Parathyroid adenoma (tissue), 2 donors: ENCODE data around the gene CTSC.

ENCODE experiments used
- H2AFZ ChIP-seq: fragments of 300-600 bp; sonication (generic); one replicate; pipeline ENCODE4 v1.7.0; 2017; ENCODE audit warnings: antibody characterized with exemption, mild to moderate bottlenecking
- H3K27ac ChIP-seq: fragments of 300-600 bp; sonication (generic); one replicate; pipeline ENCODE4 v1.7.0; 2017
- H3K27me3 ChIP-seq: fragments of 300-600 bp; sonication (generic); one replicate; pipeline ENCODE4 v1.7.0; 2017; ENCODE audit warnings: low read length; ENCODE audit not compliant: control insufficient read depth, insufficient read depth
- H3K36me3 ChIP-seq: fragments of 300-600 bp; sonication (generic); one replicate; pipeline ENCODE4 v1.7.0; 2017; ENCODE audit warnings: low read length; ENCODE audit not compliant: control insufficient read depth, insufficient read depth
- H3K4me1 ChIP-seq: fragments of 300-600 bp; sonication (generic); one replicate; pipeline ENCODE4 v1.7.0; 2017; ENCODE audit warnings: control low read depth
- H3K4me2 ChIP-seq: fragments of 300-600 bp; sonication (generic); one replicate; pipeline ENCODE4 v1.7.0; 2017; ENCODE audit warnings: low read length
- H3K4me3 ChIP-seq: fragments of 300-600 bp; sonication (generic); one replicate; pipeline ENCODE4 v1.7.0; 2017; ENCODE audit warnings: low read depth, low read length
- H3K79me2 ChIP-seq: fragments of 300-600 bp; sonication (generic); one replicate; pipeline ENCODE4 v1.7.0; 2017; ENCODE audit warnings: control low read depth
- H3K9ac ChIP-seq: fragments of 300-600 bp; sonication (generic); one replicate; pipeline ENCODE4 v1.7.0; 2017; ENCODE audit warnings: mild to moderate bottlenecking
- H3K9me3 ChIP-seq: fragments of 300-600 bp; sonication (generic); one replicate; pipeline ENCODE4 v1.7.0; 2017; ENCODE audit warnings: low read length; ENCODE audit not compliant: control insufficient read depth
- TF ChIP-seq, protein P1 (sequence below): fragments of 300-600 bp; sonication (generic); IDR thresholded peaks from one replicate; pipeline ENCODE4 v1.7.0; 2017; ENCODE audit warnings: antibody characterized with exemption, mild to moderate bottlenecking
- donor health status: primary hyperparathyroidism.

The CTSC gene

DNA sequence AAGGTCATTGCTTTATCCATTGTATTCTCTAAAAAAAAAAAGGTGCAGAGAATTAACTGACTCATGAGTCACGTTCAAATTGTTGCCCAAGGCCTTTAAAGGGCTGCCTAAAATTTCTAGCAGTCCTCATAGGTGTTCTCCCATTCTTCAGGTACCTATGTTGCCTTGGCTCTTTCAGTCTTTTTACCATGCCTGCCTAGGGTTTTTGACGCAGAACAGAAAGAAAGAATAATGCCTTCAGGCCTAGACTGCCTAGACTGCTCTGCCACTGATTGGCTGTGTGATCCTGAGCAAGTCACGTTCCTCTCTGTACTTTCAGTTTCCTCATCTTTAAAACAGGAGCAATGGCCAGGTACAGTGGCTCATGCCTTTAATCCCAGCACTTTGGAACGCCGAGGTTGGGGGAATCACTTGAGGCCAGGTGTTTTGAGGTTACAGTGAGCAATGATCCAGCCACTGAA is 21.5 kb downstream of the CTSC start:
- H2AFZ ChIP-seq: no peak overlapping the region
- H3K27me3 ChIP-seq: no peaks in the 10 kb centered on the region
- H3K4me3 ChIP-seq: no peak overlapping the region
- TF ChIP-seq, protein P1, sequence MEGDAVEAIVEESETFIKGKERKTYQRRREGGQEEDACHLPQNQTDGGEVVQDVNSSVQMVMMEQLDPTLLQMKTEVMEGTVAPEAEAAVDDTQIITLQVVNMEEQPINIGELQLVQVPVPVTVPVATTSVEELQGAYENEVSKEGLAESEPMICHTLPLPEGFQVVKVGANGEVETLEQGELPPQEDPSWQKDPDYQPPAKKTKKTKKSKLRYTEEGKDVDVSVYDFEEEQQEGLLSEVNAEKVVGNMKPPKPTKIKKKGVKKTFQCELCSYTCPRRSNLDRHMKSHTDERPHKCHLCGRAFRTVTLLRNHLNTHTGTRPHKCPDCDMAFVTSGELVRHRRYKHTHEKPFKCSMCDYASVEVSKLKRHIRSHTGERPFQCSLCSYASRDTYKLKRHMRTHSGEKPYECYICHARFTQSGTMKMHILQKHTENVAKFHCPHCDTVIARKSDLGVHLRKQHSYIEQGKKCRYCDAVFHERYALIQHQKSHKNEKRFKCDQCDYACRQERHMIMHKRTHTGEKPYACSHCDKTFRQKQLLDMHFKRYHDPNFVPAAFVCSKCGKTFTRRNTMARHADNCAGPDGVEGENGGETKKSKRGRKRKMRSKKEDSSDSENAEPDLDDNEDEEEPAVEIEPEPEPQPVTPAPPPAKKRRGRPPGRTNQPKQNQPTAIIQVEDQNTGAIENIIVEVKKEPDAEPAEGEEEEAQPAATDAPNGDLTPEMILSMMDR: no peak
- no peaks in the 10 kb centered on the region for H3K9me3 ChIP-seq
- no peak overlapping the region for H3K9ac ChIP-seq
- no peak overlapping the region for H3K4me2 ChIP-seq
- no peak overlapping the region for H3K27ac ChIP-seq
- H3K79me2 ChIP-seq: no peaks in the 10 kb centered on the region
- no peaks in the 10 kb centered on the region for H3K4me1 ChIP-seq
- H3K36me3 ChIP-seq: no peaks in the 10 kb centered on the region

DNA sequence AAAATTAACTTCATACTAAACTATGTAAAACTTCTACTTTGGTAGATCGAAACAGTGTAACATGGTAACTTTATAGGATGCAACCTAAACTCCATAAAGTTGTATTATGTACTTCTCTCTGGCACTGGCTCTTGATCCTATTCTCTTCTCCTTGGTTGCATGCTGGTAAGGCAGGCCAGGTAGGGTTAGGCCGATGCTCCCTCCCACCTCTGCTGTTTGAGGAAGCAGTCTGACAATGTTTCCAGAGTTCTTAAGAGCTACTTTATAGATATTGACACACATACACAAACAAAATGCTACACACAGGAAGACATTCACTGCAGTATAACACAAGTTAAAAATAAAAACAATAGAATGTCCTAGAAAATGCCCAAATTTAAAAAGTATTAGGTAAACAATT is 22.5 kb downstream of the CTSC start:
- no peak overlapping the region for H3K4me2 ChIP-seq
- no peaks in the 10 kb centered on the region for H3K36me3 ChIP-seq
- no peaks in the 10 kb centered on the region for H3K9me3 ChIP-seq
- H2AFZ ChIP-seq: no peak overlapping the region
- H3K27me3 ChIP-seq: no peaks in the 10 kb centered on the region
- H3K4me1 ChIP-seq: no peaks in the 10 kb centered on the region
- no peak overlapping the region for H3K27ac ChIP-seq
- no peaks in the 10 kb centered on the region for H3K79me2 ChIP-seq
- no peak overlapping the region for H3K4me3 ChIP-seq
- TF ChIP-seq, protein P1: no peak
- no peak overlapping the region for H3K9ac ChIP-seq

DNA sequence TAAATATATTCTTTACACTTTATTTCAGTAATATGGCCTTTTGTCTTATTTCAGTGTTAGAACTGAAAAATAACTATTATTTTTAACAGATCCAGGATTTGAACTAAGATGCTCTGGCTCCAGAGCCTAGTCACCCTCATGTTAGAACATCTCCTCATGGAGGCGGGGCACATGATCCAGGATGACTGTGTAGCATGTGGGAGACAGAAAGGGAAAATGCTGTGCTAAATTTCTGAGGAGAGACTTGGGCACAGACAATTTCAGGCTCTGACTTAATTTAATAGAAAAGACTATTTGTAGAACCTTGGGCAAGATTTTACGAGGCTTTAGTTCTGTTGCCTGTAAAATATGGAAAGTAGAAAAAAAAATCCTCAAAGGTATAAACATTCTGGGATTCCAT is 24.1 kb downstream of the CTSC start:
- Histone ChIP-seq H3K36me3 (no peaks in the 10 kb centered on the region), H3K9ac (no peak overlapping the region), H3K79me2 (no peaks in the 10 kb centered on the region), H3K4me1 (no peaks in the 10 kb centered on the region), H3K4me2 (no peak overlapping the region), H3K4me3 (no peak overlapping the region), H3K27me3 (no peaks in the 10 kb centered on the region), H2AFZ (no peak overlapping the region), H3K27ac (no peak overlapping the region), H3K9me3 (no peaks in the 10 kb centered on the region)
- TF ChIP-seq, protein P1: no peak

DNA sequence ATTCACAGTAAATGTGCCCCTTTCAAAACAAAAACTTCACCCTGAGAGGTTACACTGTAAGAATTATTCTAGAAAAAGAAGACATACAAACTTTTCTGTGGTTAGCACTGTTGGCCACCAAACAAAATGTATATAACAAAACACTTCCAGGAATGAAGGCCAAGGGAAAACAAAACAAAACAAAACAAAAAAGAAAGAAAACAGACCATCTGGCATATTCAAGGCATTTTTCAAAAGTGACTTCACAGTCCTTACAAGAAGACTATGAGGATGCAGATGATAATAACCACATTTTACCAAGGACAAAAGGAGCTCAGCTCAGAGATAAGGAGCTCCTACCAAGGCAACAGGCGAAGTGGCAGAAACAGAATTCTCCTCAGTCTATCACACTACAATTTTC is 24.9 kb downstream of the CTSC start:
- TF ChIP-seq, protein P1: no peak
- Histone ChIP-seq H3K4me1 (no peaks in the 10 kb centered on the region), H3K79me2 (no peaks in the 10 kb centered on the region), H3K36me3 (no peaks in the 10 kb centered on the region), H3K27me3 (no peaks in the 10 kb centered on the region), H3K9ac (no peak overlapping the region), H2AFZ (no peak overlapping the region), H3K27ac (no peak overlapping the region), H3K9me3 (no peaks in the 10 kb centered on the region), H3K4me3 (no peak overlapping the region), H3K4me2 (no peak overlapping the region)

DNA sequence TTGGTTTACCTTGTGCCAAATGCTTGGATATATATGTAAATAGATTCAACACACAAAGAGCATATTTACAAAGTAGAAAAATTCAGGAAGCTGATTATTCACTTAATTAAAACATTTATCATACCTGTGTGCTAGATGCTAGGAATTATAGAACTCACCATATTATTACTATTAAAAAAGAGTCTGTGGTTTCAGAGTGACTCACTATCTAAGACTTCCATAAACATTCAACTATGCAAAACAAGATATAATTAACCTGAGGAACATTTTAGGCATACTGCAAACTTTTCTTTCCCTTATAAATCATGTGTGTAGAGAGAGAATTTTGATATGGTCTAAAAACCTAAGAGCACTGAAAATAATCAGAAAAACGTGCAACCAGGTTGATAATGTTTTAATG is 27.3 kb downstream of the CTSC start:
- H3K79me2 ChIP-seq: no peaks in the 10 kb centered on the region
- no peak overlapping the region for H3K27ac ChIP-seq
- no peaks in the 10 kb centered on the region for H3K4me1 ChIP-seq
- no peak overlapping the region for H3K4me3 ChIP-seq
- no peaks in the 10 kb centered on the region for H3K27me3 ChIP-seq
- no peak overlapping the region for H2AFZ ChIP-seq
- H3K9me3 ChIP-seq: no peaks in the 10 kb centered on the region
- TF ChIP-seq, protein P1: no peak
- no peaks in the 10 kb centered on the region for H3K36me3 ChIP-seq
- H3K4me2 ChIP-seq: no peak overlapping the region
- no peak overlapping the region for H3K9ac ChIP-seq
